Bronchial epithelial cell (primary cell): Measurements from ENCODE around the gene USP32. TPM values are rescaled to one million over a fixed set of nuclear protein-coding genes. Genes with fewer than 3 reads are reported as not detected.

Experiments used
- DNase-seq: peaks from one replicate; pipeline ENCODE4 v3.0.0-alpha.2; 2010; ENCODE audit warnings: low read depth
- FAIRE-seq: peaks from 2 replicates; lab custom pipeline; 2011; peaks lifted over from hg19 to GRCh38; lab: Jason Lieb, UNC
- H3K27me3 ChIP-seq: 2 replicates; pipeline ENCODE4 v1.5.1; 2011; ENCODE audit warnings: low read length; ENCODE audit not compliant: control insufficient read depth, insufficient read depth
- H3K36me3 ChIP-seq: 2 replicates; pipeline ENCODE4 v1.5.1; 2011; ENCODE audit warnings: low read length; ENCODE audit not compliant: control insufficient read depth, insufficient read depth
- H3K4me3 ChIP-seq: 2 replicates; pipeline ENCODE4 v1.5.1; 2011; ENCODE audit warnings: mild to moderate bottlenecking, low read depth, low read length, control low read depth
- CTCF ChIP-seq: IDR thresholded peaks from 2 replicates; pipeline ENCODE4 v1.5.1; 2011; ENCODE audit warnings: mild to moderate bottlenecking, moderate library complexity, low read length, control low read depth, inconsistent platforms; ENCODE audit not compliant: insufficient read depth, severe bottlenecking
- total RNA-seq: library from RNA; depleted of rRNA; stranded (reverse); fragments of >200 nt; gene quantifications from 2 replicates; pipeline ENCODE4 v1.2.1, GENCODE V29; 2014

Gene USP32
- total RNA-seq, 1 donor from 2014 or later, result 35.8 TPM

- H3K36me3 ChIP-seq, result peaks cover 1% of the 10 kb centered on the region
- no peak for TF ChIP-seq CTCF
- no peak for FAIRE-seq
- H3K27me3 ChIP-seq, result no peaks in the 10 kb centered on the region
- DNase-seq, result no peak
- no peak overlapping the region for H3K4me3 ChIP-seq
These were observed 29.6 kb downstream of the USP32 start for GRCh38 chr17:60362329-60362728.

DNA sequence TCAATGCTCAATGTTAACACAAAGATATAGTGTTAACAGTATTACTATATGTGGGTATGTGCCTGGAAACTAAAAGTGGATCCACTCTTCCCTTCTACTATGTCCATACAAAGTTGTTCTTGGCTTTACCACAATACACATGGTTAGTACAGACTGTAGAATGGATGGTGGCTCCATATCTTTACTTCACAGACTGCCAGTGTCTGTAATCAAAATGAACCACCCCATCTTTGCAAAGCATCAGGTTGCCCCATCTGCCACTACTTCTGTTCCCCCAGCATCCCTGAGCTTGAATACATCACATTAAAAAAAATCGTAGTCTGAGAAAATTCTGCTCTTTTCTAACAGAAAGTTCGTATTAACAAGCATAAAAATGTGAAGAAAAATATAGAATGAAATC, 30.0 kb downstream of the USP32 start:
- Histone ChIP-seq H3K36me3 (peaks cover 1% of the 10 kb centered on the region), H3K27me3 (no peaks in the 10 kb centered on the region), H3K4me3 (no peak overlapping the region)
- DNase-seq (no peak), FAIRE-seq (no peak)
- TF ChIP-seq CTCF, result no peak

DNA sequence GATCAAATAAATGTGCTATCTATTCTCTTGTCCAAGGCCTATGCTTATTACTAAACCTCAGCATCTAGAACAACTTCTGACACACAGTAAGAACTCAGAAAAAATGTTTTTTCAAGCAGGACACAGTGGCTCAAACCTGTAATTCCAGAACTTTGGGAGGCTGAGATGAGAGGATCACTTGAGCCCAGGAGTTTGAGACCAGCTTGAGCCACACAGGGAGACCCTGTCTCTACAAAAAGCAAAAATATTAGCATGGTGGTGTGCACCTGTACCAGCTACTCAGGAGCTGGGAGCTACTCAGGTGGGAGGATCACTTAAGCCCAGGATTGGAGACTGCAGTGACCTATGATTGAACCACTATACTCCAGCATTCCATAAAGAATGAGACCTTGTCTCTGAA, 32.5 kb downstream of the USP32 start:
- Histone ChIP-seq H3K27me3 (no peaks in the 10 kb centered on the region), H3K36me3 (peaks cover 1% of the 10 kb centered on the region), H3K4me3 (no peak overlapping the region)
- FAIRE-seq (no peak), DNase-seq (no peak)
- TF ChIP-seq CTCF, result no peak

DNA sequence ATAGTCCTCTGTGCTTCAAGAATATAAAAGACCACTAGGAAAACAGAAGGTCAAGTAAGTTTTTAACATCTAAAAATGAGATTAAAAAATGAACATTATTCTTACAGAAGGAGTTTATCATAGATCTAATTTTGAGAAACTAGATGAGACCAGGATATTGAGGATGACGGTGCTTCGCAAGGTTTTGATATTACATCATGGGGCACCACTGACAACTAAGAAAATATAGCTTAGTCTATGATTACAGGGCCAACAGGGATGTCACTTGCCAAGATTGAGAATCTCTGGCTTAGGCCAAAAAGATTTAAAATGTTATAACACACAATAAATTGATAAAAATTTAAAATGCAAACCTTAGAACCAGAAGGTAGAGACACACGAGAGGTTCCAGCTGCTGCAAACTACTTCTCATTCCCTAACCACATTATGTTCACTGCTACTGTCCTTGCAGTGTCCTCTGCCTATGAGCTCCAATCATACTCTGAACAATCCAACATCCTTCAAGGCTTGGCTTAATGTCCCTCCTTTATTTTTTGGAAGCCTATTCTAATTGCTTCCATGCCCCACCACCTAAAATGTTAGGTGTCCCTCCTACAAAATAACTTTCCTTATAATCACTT, 33.2 kb downstream of the USP32 start:
- no peak for TF ChIP-seq CTCF
- Histone ChIP-seq H3K27me3 (no peaks in the 10 kb centered on the region), H3K36me3 (peaks cover 1% of the 10 kb centered on the region), H3K4me3 (no peak overlapping the region)
- DNase-seq, result no peak
- no peak for FAIRE-seq

- DNase-seq (no peak), FAIRE-seq (no peak)
- no peaks in the 10 kb centered on the region for H3K27me3 ChIP-seq
- H3K36me3 ChIP-seq, result peaks cover 1% of the 10 kb centered on the region
- no peak for TF ChIP-seq CTCF
- no peak overlapping the region for H3K4me3 ChIP-seq
These were observed 35.0 kb downstream of the USP32 start for GRCh38 chr17:60356940-60357339.
